Thyroid gland (tissue), 4 donors: Measurements from ENCODE around the gene STK24.

ENCODE experiments used
- POLR2A ChIP-seq, 2 donors: fragments of 450-650 bp; IDR thresholded peaks; one replicate each; pipeline ENCODE4 v1.6.1; 2017; ENCODE audit warnings: antibody characterized with exemption in 2 of 2, mild to moderate bottlenecking in 2 of 2, moderate library complexity in 1 of 2
- TF ChIP-seq, protein P1 (sequence below), 6 experiments: fragments of 200-600 bp in 3 of 6; fragments of 450-650 bp in 3 of 6; sonication (generic) in 3 of 6; IDR thresholded peaks; one replicate each; pipeline ENCODE4 v1.5.1; 2016 to 2019; ENCODE audit warnings: antibody characterized with exemption in 6 of 6, mild to moderate bottlenecking in 2 of 6, inconsistent platforms in 1 of 6, moderate library complexity in 1 of 6

- TF ChIP-seq, protein P1, sequence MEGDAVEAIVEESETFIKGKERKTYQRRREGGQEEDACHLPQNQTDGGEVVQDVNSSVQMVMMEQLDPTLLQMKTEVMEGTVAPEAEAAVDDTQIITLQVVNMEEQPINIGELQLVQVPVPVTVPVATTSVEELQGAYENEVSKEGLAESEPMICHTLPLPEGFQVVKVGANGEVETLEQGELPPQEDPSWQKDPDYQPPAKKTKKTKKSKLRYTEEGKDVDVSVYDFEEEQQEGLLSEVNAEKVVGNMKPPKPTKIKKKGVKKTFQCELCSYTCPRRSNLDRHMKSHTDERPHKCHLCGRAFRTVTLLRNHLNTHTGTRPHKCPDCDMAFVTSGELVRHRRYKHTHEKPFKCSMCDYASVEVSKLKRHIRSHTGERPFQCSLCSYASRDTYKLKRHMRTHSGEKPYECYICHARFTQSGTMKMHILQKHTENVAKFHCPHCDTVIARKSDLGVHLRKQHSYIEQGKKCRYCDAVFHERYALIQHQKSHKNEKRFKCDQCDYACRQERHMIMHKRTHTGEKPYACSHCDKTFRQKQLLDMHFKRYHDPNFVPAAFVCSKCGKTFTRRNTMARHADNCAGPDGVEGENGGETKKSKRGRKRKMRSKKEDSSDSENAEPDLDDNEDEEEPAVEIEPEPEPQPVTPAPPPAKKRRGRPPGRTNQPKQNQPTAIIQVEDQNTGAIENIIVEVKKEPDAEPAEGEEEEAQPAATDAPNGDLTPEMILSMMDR (IDR thresholded peaks at IDR 0.05) = no peak
- no peak for TF ChIP-seq POLR2A (IDR thresholded peaks at IDR 0.05)
Measured at GRCh38 chr13:98496479-98496791, 80.5 kb downstream of the STK24 start.
